GM12878 (cell line): ENCODE data around the gene SORL1. TPM values are rescaled to one million over a fixed set of nuclear protein-coding genes. Genes with fewer than 3 reads are reported as not detected.

Source experiments
- ATAC-seq: fragments of 200-7000 bp; cut with Tn5 transposase; 3 replicates; pipeline ENCODE4 v1.9.1; 2020; ENCODE audit warnings: mild to moderate bottlenecking, moderate library complexity
- BruUV-seq: library from RNA; stranded (reverse); fragments of 400-500 nt; replicated peaks from 2 replicates; lab custom pipeline; 2021; lab: Mats Ljungman, UMichigan
- CTCF ChIA-PET: fragments of 300-600 bp; sonication (Branson Sonifier 250); formaldehyde crosslinking; extraction: SDS; loops from one replicate; lab custom pipeline; 2021; ENCODE audit warnings: inconsistent platforms; lab: Yijun Ruan, JAX
- POLR2A ChIA-PET: fragments of 350-600 bp; formaldehyde crosslinking; extraction: SDS; loops from one replicate; lab custom pipeline; 2021; ENCODE audit warnings: inconsistent platforms; lab: Charles Lee
- RAD21 ChIA-PET: fragments of 300-600 bp; sonication (Branson Sonifier 250); formaldehyde crosslinking; loops from one replicate; lab custom pipeline; 2023; ENCODE audit warnings: antibody characterized with exemption; ENCODE audit not compliant: unreplicated experiment; lab: Charles Lee
- SMC1A ChIA-PET: fragments of 300-600 bp; sonication (Branson Sonifier 250); formaldehyde crosslinking; loops from one replicate; lab custom pipeline; 2023; ENCODE audit not compliant: unreplicated experiment, uncharacterized antibody; lab: Charles Lee
- DNase-seq: peaks from one replicate; pipeline ENCODE4 v3.0.0-alpha.2; 2011; ENCODE audit warnings: low read depth, low spot score
- FAIRE-seq: peaks from 3 replicates; lab custom pipeline; 2011; peaks lifted over from hg19 to GRCh38; lab: Jason Lieb, UNC
- H2AFZ ChIP-seq: 2 replicates; pipeline ENCODE4 v1.6.0; 2011; ENCODE audit warnings: low read depth, low read length, control low read depth; ENCODE audit not compliant: control insufficient read depth
- H3K27ac ChIP-seq: 2 replicates; pipeline ENCODE4 v1.5.1; 2011; ENCODE audit warnings: control low read depth; ENCODE audit not compliant: control insufficient read depth, insufficient read depth
- H3K27me3 ChIP-seq, 2 experiments: replicated peaks in 1 of 2; 2 replicates each; pipeline versions ENCODE4 v1.6.0 to v1.6.1; 2011; ENCODE audit warnings: low read length in 1 of 2; ENCODE audit not compliant: control insufficient read depth in 2 of 2, insufficient read depth in 2 of 2
- H3K36me3 ChIP-seq, 2 experiments: 2 replicates each; pipeline ENCODE4 v1.5.1; 2011; ENCODE audit warnings: low read length in 1 of 2; ENCODE audit not compliant: control insufficient read depth in 2 of 2, insufficient read depth in 2 of 2
- H3K4me1 ChIP-seq: 2 replicates; pipeline ENCODE4 v1.6.1; 2011; ENCODE audit warnings: mild to moderate bottlenecking, low read length, moderate library complexity, mixed read lengths; ENCODE audit not compliant: control insufficient read depth, insufficient read depth
- H3K4me2 ChIP-seq: 2 replicates; pipeline ENCODE4 v1.6.0; 2011; ENCODE audit warnings: control low read depth; ENCODE audit not compliant: control insufficient read depth, insufficient read depth
- H3K4me3 ChIP-seq: fragments of 200-600 bp; sonication (generic); 2 replicates; pipeline ENCODE4 v1.5.1; 2016
- H3K79me2 ChIP-seq: 2 replicates; pipeline ENCODE4 v1.6.0; 2011; ENCODE audit warnings: low read length; ENCODE audit not compliant: control insufficient read depth, insufficient read depth
- H3K9ac ChIP-seq: 2 replicates; pipeline ENCODE4 v1.8.0; 2011; ENCODE audit warnings: low read length, control low read depth, mixed read lengths; ENCODE audit not compliant: control insufficient read depth, insufficient read depth
- H3K9me3 ChIP-seq: replicated peaks from 3 replicates; pipeline ENCODE4 v1.5.1; 2011; ENCODE audit warnings: mild to moderate bottlenecking, low read length; ENCODE audit not compliant: control insufficient read depth, insufficient read depth
- H4K20me1 ChIP-seq: 2 replicates; pipeline ENCODE4 v1.6.0; 2011; ENCODE audit not compliant: control insufficient read depth, insufficient read depth
- BRCA1 ChIP-seq: IDR thresholded peaks from 2 replicates; pipeline ENCODE4 v1.6.1; 2011; ENCODE audit warnings: low read depth, low read length, improper control_type of control experiment
- CBX5 ChIP-seq: sonication (generic); IDR thresholded peaks from 2 replicates; pipeline ENCODE4 v1.6.1; 2016; ENCODE audit warnings: low read depth, moderate library complexity, mild to moderate bottlenecking, inconsistent platforms
- EGR1 ChIP-seq, 2 experiments: IDR thresholded peaks; 1 replicate in 1 of 2; 2 replicates in 1 of 2; pipeline ENCODE4 v1.6.1; 2011 to 2012; ENCODE audit warnings: low read depth in 2 of 2, low read length in 2 of 2, borderline replicate concordance in 1 of 2, mild to moderate bottlenecking in 1 of 2, moderate library complexity in 1 of 2
- YY1 ChIP-seq: IDR thresholded peaks from 2 replicates; pipeline ENCODE4 v1.6.1; 2011; ENCODE audit warnings: low read depth, mild to moderate bottlenecking, low read length
- WGBS: methylation state at CpG from one replicate; pipeline ENCODE4 v1.1.6; 2016; ENCODE audit warnings: low lambda C conversion rate; ENCODE audit not compliant: insufficient replicate concordance, insufficient coverage; ENCODE audit errors: missing lambda C conversion rate; 5-methylcytosine and 5-hydroxymethylcytosine counted together
- in situ Hi-C: fragments of 300-500 bp; cut with MboI; formaldehyde crosslinking; loops from 9 replicates; pipeline ENCODE4 v1.14.3; 2018; ENCODE audit warnings: mixed read lengths
- intact Hi-C: fragments of 100-400 bp; cut with micrococcal nuclease; formaldehyde crosslinking; loops from one replicate; pipeline ENCODE4 v1.14.2; 2022; ENCODE audit not compliant: unreplicated experiment
- polyA plus RNA-seq, 11 experiments: library from polyadenylated mRNA; depleted of rRNA in 4 of 11; unstranded in 6 of 11; stranded (reverse) in 5 of 11; fragments of >200 nt; fragmentation: Nextera tagmentation in 4 of 11; fragmentation: Illumina TruSeq in 1 of 11; extraction: Ambion mirVana in 4 of 11; extraction: Trizol in 1 of 11; gene quantifications; 1 replicate in 1 of 11; 2 replicates in 10 of 11; pipeline versions ENCODE4 v1.2.1 to v1.2.3, GENCODE V29; 2011 to 2016; ENCODE audit warnings: inconsistent platforms in 2 of 11, missing spikeins in 2 of 11, low read depth in 1 of 11
- total RNA-seq, 4 experiments: library from RNA; depleted of rRNA in 3 of 4; stranded (reverse); fragments of >200 nt in 3 of 4; fragmentation: Illumina TruSeq in 1 of 4; extraction: Trizol in 1 of 4; gene quantifications; 2 replicates each; pipeline versions ENCODE4 v1.2.1 to v1.2.3, GENCODE V29; 2013 to 2021
- TF ChIP-seq, protein P1 (sequence below): fragments of 450-650 bp; IDR thresholded peaks from 2 replicates; pipeline ENCODE4 v1.6.1; 2018; ENCODE audit warnings: borderline replicate concordance, mild to moderate bottlenecking; ENCODE audit not compliant: partially characterized antibody
- TF ChIP-seq, protein P2 (sequence below): fragments of 450-650 bp; formaldehyde crosslinking; IDR thresholded peaks from 2 replicates; pipeline ENCODE4 v1.4.0; 2020; ENCODE audit warnings: mild to moderate bottlenecking, moderate library complexity
- TF ChIP-seq, protein P3 (sequence below): fragments of 450-650 bp; formaldehyde crosslinking; IDR thresholded peaks from 2 replicates; pipeline ENCODE4 v1.5.0; 2022; ENCODE audit warnings: mild to moderate bottlenecking, missing genetic modification characterization
- TF ChIP-seq, protein P4 (sequence below): IDR thresholded peaks from 2 replicates; pipeline ENCODE4 v1.6.1; 2012; ENCODE audit warnings: low read length, inconsistent platforms

The SORL1 gene
- total and polyA plus RNA-seq, 10 of the 15 experiments (the other 5 are each of a cell fraction or from before 2014, with no cell fraction given) = 20.2 to 107 (median 59.9) TPM

DNA sequence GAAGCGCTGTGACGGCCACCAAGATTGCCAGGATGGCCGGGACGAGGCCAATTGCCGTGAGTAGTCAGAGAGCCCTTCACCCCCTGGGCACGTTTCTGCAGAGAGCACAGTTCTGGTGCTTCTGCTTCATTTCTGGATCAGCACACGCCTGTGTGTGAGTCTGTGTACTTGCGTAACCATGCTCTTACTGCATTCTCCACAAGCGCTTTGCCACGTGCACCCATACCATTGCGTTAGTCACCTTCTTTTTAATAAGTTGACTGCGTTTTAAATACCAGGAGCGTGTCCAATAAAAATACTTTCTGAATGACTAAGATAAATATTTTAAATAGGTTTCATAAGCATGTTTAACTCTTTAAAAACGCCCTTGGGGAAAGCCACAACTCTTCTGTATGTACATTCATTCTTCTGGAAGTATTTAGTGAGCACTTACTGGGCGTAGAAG lies 143.6 kb downstream of the SORL1 start (continued):
- TF ChIP-seq, protein P1, sequence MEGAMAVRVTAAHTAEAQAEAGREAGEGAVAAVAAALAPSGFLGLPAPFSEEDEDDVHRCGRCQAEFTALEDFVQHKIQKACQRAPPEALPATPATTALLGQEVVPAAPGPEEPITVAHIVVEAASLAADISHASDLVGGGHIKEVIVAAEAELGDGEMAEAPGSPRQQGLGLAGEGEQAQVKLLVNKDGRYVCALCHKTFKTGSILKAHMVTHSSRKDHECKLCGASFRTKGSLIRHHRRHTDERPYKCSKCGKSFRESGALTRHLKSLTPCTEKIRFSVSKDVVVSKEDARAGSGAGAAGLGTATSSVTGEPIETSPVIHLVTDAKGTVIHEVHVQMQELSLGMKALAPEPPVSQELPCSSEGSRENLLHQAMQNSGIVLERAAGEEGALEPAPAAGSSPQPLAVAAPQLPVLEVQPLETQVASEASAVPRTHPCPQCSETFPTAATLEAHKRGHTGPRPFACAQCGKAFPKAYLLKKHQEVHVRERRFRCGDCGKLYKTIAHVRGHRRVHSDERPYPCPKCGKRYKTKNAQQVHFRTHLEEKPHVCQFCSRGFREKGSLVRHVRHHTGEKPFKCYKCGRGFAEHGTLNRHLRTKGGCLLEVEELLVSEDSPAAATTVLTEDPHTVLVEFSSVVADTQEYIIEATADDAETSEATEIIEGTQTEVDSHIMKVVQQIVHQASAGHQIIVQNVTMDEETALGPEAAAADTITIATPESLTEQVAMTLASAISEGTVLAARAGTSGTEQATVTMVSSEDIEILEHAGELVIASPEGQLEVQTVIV = no peak

DNA sequence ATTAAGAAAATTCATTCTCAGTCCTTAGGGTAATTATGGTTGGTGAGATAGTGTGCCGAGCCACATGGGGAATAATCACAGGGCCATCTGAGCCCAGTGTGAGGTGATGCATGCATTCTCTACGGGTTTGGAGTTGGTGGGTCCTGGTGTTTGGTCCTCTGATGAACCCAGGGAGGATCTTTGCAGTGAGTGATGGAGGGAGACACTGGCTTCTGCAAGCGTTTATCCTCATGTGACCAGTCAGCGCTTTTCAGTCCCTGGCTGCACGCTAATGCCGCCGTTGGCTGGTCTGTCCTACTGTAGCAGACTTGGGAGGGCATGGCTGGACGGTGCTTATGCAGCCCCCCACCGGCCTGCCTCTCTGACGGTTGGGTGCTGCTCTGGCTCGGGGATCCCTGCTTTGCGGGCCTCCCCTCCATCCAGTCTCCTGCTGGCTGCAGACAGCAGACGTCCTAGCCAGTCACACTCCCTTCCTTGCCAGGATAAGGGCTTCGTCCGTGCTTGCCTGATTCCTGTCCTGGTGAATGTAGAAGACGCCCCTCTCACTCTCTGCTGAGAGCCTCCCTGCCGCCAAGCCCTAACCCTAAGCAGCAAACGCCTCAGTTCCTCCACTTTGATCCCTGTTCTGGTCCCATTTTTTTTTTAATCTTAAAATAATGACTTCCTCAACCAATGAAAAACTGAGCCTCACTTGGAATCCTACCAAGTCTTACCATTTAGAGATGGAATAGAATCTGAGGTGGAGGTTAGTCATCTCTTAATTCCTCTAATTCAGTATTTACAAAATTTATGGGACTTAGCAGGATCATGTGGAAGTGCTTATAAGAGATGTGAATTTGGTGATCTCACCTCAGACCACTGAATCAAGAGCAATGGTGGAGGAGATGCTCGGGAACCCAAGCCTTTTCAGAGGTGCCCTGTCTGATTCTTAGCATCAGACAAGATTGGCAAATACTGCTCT lies 144.4 kb downstream of the SORL1 start:
- Histone ChIP-seq H3K9ac (no peak overlapping the region), H3K4me2 (no peak overlapping the region), H3K27me3 (no peaks in the 10 kb centered on the region), H3K27ac (no peak overlapping the region), H3K4me3 (no peak overlapping the region), H3K9me3 (no peaks in the 10 kb centered on the region), H2AFZ (no peak overlapping the region), H3K79me2 (peaks cover 46% of the 10 kb centered on the region), H4K20me1 (no peaks in the 10 kb centered on the region), H3K36me3 (peaks cover 16 to 34% of the 10 kb centered on the region in 2 experiments), H3K4me1 (peaks cover 18% of the 10 kb centered on the region)
- POLR2A ChIA-PET = no interaction called here
- SMC1A ChIA-PET = no interaction called here
- CTCF ChIA-PET = interaction anchor here (0.6 kb wide), 1 partner anchor 227 kb away, joined by 3 read pairs; no protein-coding TSS in a partner anchor
- in situ Hi-C loops (no loop called here), intact Hi-C loops (no loop called here)
- no peak for ATAC-seq
- no peak for DNase-seq
- BruUV-seq = no TSS peak
- RAD21 ChIA-PET = no interaction called here
- WGBS = 90% methylated on average over 19 of the region's 19 CpGs
- FAIRE-seq = no peak
- no peak for TF ChIP-seq BRCA1
- TF ChIP-seq, protein P2, sequence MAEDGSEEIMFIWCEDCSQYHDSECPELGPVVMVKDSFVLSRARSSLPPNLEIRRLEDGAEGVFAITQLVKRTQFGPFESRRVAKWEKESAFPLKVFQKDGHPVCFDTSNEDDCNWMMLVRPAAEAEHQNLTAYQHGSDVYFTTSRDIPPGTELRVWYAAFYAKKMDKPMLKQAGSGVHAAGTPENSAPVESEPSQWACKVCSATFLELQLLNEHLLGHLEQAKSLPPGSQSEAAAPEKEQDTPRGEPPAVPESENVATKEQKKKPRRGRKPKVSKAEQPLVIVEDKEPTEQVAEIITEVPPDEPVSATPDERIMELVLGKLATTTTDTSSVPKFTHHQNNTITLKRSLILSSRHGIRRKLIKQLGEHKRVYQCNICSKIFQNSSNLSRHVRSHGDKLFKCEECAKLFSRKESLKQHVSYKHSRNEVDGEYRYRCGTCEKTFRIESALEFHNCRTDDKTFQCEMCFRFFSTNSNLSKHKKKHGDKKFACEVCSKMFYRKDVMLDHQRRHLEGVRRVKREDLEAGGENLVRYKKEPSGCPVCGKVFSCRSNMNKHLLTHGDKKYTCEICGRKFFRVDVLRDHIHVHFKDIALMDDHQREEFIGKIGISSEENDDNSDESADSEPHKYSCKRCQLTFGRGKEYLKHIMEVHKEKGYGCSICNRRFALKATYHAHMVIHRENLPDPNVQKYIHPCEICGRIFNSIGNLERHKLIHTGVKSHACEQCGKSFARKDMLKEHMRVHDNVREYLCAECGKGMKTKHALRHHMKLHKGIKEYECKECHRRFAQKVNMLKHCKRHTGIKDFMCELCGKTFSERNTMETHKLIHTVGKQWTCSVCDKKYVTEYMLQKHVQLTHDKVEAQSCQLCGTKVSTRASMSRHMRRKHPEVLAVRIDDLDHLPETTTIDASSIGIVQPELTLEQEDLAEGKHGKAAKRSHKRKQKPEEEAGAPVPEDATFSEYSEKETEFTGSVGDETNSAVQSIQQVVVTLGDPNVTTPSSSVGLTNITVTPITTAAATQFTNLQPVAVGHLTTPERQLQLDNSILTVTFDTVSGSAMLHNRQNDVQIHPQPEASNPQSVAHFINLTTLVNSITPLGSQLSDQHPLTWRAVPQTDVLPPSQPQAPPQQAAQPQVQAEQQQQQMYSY (CRISPR knock-in tag) = no peak
- TF ChIP-seq CBX5 = no peak
- TF ChIP-seq, protein P3, sequence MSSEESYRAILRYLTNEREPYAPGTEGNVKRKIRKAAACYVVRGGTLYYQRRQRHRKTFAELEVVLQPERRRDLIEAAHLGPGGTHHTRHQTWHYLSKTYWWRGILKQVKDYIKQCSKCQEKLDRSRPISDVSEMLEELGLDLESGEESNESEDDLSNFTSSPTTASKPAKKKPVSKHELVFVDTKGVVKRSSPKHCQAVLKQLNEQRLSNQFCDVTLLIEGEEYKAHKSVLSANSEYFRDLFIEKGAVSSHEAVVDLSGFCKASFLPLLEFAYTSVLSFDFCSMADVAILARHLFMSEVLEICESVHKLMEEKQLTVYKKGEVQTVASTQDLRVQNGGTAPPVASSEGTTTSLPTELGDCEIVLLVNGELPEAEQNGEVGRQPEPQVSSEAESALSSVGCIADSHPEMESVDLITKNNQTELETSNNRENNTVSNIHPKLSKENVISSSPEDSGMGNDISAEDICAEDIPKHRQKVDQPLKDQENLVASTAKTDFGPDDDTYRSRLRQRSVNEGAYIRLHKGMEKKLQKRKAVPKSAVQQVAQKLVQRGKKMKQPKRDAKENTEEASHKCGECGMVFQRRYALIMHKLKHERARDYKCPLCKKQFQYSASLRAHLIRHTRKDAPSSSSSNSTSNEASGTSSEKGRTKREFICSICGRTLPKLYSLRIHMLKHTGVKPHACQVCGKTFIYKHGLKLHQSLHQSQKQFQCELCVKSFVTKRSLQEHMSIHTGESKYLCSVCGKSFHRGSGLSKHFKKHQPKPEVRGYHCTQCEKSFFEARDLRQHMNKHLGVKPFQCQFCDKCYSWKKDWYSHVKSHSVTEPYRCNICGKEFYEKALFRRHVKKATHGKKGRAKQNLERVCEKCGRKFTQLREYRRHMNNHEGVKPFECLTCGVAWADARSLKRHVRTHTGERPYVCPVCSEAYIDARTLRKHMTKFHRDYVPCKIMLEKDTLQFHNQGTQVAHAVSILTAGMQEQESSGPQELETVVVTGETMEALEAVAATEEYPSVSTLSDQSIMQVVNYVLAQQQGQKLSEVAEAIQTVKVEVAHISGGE (CRISPR knock-in tag) = no peak
- TF ChIP-seq EGR1 (IDR thresholded peaks at IDR 0.05; ENCODE audit: borderline replicate concordance in 1 of 2, low read depth in 2 of 2, low read length in 2 of 2) = no peak
- no peak for TF ChIP-seq YY1
- TF ChIP-seq, protein P4, sequence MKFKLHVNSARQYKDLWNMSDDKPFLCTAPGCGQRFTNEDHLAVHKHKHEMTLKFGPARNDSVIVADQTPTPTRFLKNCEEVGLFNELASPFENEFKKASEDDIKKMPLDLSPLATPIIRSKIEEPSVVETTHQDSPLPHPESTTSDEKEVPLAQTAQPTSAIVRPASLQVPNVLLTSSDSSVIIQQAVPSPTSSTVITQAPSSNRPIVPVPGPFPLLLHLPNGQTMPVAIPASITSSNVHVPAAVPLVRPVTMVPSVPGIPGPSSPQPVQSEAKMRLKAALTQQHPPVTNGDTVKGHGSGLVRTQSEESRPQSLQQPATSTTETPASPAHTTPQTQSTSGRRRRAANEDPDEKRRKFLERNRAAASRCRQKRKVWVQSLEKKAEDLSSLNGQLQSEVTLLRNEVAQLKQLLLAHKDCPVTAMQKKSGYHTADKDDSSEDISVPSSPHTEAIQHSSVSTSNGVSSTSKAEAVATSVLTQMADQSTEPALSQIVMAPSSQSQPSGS = no peak
